Measurements from ENCODE around the gene NCAPD3.

The NCAPD3 gene, protein sequence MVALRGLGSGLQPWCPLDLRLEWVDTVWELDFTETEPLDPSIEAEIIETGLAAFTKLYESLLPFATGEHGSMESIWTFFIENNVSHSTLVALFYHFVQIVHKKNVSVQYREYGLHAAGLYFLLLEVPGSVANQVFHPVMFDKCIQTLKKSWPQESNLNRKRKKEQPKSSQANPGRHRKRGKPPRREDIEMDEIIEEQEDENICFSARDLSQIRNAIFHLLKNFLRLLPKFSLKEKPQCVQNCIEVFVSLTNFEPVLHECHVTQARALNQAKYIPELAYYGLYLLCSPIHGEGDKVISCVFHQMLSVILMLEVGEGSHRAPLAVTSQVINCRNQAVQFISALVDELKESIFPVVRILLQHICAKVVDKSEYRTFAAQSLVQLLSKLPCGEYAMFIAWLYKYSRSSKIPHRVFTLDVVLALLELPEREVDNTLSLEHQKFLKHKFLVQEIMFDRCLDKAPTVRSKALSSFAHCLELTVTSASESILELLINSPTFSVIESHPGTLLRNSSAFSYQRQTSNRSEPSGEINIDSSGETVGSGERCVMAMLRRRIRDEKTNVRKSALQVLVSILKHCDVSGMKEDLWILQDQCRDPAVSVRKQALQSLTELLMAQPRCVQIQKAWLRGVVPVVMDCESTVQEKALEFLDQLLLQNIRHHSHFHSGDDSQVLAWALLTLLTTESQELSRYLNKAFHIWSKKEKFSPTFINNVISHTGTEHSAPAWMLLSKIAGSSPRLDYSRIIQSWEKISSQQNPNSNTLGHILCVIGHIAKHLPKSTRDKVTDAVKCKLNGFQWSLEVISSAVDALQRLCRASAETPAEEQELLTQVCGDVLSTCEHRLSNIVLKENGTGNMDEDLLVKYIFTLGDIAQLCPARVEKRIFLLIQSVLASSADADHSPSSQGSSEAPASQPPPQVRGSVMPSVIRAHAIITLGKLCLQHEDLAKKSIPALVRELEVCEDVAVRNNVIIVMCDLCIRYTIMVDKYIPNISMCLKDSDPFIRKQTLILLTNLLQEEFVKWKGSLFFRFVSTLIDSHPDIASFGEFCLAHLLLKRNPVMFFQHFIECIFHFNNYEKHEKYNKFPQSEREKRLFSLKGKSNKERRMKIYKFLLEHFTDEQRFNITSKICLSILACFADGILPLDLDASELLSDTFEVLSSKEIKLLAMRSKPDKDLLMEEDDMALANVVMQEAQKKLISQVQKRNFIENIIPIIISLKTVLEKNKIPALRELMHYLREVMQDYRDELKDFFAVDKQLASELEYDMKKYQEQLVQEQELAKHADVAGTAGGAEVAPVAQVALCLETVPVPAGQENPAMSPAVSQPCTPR (N-terminal part only)

DNA sequence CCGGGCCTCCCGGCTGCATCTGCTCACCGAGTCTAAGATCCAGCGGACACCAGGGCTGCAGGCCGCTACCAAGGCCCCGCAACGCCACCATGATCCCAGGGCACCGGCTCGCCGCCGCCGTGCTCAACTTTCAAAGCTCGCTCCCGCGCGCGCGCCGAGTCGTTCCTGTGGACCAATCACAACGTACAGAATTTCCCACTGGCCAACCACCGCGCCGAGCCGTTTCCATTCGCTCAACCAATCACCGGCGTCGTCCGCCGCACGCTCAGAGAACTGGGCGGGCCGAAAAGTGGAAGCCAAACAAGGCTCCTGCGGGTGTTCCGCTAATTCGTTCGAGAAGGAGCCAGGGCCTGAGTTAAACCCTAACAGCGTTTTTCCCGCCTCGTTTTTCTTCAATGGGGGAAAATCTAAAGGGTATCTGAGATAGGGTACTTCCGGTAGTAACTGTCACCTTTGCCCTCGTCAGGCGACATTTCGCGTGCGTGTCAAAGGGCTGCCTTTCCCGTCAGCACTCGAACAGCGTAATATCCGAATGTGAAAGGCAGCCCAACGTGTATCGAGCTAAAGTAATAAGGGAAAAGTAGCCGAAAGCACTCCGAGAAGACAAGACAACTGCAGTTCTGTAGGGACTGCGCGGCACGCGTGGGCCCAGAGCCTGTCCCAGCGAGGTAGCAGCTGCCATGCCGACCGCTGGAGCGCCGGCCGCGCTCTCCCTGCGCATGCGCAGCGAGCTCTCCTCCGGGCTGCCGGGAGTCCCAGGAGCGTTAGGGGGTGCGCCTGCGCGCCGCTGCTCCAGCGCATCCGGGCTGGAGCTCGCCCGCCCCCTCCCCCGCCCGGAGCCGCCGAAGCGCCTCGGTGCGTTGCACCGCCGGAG, at the start of gene NCAPD3, which contains the start of gene VPS26B:
Gene NCAPD3, minus strand, starts transcription at position 132 of the 874 bp plus-strand sequence. Its CDS starts 41 bp downstream, at position 91.
Gene VPS26B, plus strand, starts transcription at position 836 of the 874 bp plus-strand sequence. CDS start 452 bp downstream, outside the sequence.
- H3K4me1 ChIP-seq (ENCODE audit: control insufficient read depth, insufficient read depth, low read length), result peaks cover 26% of the 10 kb centered on the region
- peak within 1 kb of the TSS; percentile 97 for H3K4me3 ChIP-seq (ENCODE audit: low read length)
- H3K36me3 ChIP-seq (ENCODE audit: control insufficient read depth, insufficient read depth, low read length, severe bottlenecking), result peaks cover 10% of the 10 kb centered on the region
- H3K9ac ChIP-seq (ENCODE audit: low read length), result peak within 1 kb of the TSS; percentile 94
- H3K9me3 ChIP-seq (ENCODE audit: control insufficient read depth, low read length), result no peaks in the 10 kb centered on the region
- peak; percentile 99 for DNase-seq (ENCODE audit: low read depth)
- no peaks in the 10 kb centered on the region for H3K27me3 ChIP-seq (replicated peaks; ENCODE audit: control insufficient read depth, insufficient read depth, low read length)

DNA sequence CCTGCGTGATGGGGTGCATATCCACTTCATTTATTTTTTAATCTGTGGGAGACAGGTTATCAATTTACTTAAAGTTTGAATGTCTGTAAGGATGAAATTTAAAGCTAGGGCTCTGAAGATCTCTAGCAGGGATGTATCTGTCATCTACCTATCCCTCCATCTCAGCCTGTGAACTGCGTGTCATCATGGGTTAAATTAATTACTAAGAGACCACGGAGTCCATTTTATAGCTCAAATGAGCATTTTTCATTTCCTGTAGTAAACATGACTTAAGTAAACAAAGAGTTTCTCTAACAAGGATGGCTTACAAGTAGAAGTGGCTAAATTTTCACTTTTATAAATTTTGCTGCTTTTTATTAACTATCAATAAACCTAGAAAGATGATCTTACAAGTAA, 49.5 kb upstream of the NCAPD3 start:
- H3K9me3 ChIP-seq (ENCODE audit: control insufficient read depth, low read length), result peaks cover 1% of the 10 kb centered on the region
- no peaks in the 10 kb centered on the region for H3K4me1 ChIP-seq (ENCODE audit: control insufficient read depth, insufficient read depth, low read length)
- H3K27me3 ChIP-seq (replicated peaks; ENCODE audit: control insufficient read depth, insufficient read depth, low read length), result peaks cover 83% of the 10 kb centered on the region
- no peak overlapping the region for H3K9ac ChIP-seq (ENCODE audit: low read length)
- DNase-seq (ENCODE audit: low read depth), result no peak
- H3K4me3 ChIP-seq (ENCODE audit: low read length), result no peak overlapping the region
- H3K36me3 ChIP-seq (ENCODE audit: control insufficient read depth, insufficient read depth, low read length, severe bottlenecking), result no peaks in the 10 kb centered on the region

DNA sequence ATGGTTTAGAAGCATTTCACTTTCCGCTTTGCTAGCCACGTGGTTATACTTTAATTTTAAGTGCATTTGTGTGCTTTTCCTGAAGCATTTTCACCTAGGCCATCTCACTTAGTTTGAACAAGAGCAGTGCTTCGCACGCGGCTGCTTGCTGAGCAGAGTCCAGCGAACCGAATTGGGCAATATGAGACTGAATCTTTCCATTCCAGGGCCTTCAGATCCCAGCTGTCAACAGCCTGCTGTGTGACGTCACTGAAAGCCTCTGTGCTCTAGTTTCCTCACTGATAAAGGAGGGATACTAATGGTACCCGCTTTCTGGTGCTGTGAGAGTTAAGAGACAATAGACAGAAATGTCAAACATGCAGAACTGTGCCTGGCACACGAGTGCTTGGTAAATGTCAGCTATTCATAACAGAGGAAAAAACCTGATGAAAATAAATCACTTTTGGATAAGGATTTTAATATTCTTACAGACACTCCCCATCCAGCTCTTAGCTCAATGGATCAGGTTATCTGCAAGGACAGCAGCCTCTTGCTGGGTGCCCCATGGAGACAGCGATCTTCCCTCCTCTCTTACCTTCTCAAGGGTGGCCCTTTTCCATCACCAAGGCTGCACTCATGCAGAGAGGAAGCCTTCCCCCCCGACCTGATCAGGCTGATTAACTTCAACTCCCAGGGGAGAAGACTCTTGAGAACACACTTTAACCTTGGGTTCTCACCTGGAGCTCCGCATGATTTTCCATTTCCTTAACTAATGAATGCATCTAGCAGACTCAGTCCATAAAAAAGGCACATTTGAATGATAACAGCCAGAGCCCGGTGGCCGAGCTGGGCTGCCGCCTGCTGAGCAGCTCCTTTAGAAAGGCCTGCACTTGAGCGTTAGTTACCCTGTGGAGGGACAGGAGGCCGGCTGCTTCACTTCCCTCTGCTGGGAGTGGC, 48.9 kb upstream of the NCAPD3 start:
- no peak overlapping the region for H3K9ac ChIP-seq (ENCODE audit: low read length)
- H3K4me1 ChIP-seq (ENCODE audit: control insufficient read depth, insufficient read depth, low read length), result no peaks in the 10 kb centered on the region
- peaks cover 80% of the 10 kb centered on the region for H3K27me3 ChIP-seq (replicated peaks; ENCODE audit: control insufficient read depth, insufficient read depth, low read length)
- H3K9me3 ChIP-seq (ENCODE audit: control insufficient read depth, low read length), result no peaks in the 10 kb centered on the region
- H3K36me3 ChIP-seq (ENCODE audit: control insufficient read depth, insufficient read depth, low read length, severe bottlenecking), result no peaks in the 10 kb centered on the region
- H3K4me3 ChIP-seq (ENCODE audit: low read length), result no peak overlapping the region
- DNase-seq (ENCODE audit: low read depth), result peak; percentile 55

DNA sequence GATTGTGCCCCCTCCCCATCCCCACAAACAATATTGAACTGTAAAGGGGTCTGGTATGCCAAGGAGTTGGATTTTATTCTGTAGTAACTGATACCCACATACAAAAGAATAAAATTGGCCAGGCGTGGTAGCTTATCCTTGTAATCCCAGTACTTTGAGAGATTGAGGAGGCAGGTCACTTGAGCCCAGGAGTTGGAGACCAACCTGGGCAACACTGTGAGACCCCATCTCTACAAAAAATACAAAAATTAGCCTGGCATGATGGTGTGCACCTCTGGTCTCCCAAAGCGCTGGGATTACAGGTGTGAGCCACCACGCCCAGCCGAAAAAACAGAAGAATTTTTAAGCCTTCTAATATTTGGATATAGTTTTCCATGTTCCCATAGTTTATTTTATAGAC, 48.2 kb upstream of the NCAPD3 start:
- no peaks in the 10 kb centered on the region for H3K9me3 ChIP-seq (ENCODE audit: control insufficient read depth, low read length)
- no peak overlapping the region for H3K9ac ChIP-seq (ENCODE audit: low read length)
- no peak overlapping the region for H3K4me3 ChIP-seq (ENCODE audit: low read length)
- H3K4me1 ChIP-seq (ENCODE audit: control insufficient read depth, insufficient read depth, low read length), result peaks cover 5% of the 10 kb centered on the region
- H3K36me3 ChIP-seq (ENCODE audit: control insufficient read depth, insufficient read depth, low read length, severe bottlenecking), result no peaks in the 10 kb centered on the region
- no peak for DNase-seq (ENCODE audit: low read depth)
- H3K27me3 ChIP-seq (replicated peaks; ENCODE audit: control insufficient read depth, insufficient read depth, low read length), result peaks cover 74% of the 10 kb centered on the region

DNA sequence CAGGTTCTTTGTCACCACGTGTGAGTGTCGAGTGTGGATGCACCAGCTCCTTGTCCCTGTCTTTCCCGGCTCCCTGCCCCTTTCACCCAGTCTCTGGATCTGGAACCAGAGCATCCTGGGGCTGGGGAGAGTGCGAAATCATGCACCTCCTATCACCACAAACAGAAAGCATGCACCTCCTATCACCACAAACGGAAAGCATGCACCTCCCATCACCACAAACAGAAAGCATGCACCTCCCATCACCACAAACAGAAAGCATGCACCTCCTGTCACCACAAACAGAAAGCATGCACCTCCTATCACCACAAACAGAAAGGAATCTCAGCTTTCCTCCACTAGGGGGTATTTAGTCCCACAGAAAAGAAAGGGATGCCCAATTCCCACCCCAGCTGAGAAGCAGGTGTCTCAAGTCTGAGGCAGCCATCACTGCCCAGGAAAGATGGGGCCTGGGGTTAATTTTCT, 46.5 kb upstream of the NCAPD3 start:
- Histone ChIP-seq H3K27me3 (replicated peaks; ENCODE audit: control insufficient read depth, insufficient read depth, low read length) (peaks cover 62% of the 10 kb centered on the region), H3K9ac (ENCODE audit: low read length) (no peak overlapping the region), H3K36me3 (ENCODE audit: control insufficient read depth, insufficient read depth, low read length, severe bottlenecking) (peaks cover 1% of the 10 kb centered on the region), H3K4me3 (ENCODE audit: low read length) (no peak overlapping the region), H3K4me1 (ENCODE audit: control insufficient read depth, insufficient read depth, low read length) (peaks cover 13% of the 10 kb centered on the region), H3K9me3 (ENCODE audit: control insufficient read depth, low read length) (no peaks in the 10 kb centered on the region)
- no peak for DNase-seq (ENCODE audit: low read depth)

DNA sequence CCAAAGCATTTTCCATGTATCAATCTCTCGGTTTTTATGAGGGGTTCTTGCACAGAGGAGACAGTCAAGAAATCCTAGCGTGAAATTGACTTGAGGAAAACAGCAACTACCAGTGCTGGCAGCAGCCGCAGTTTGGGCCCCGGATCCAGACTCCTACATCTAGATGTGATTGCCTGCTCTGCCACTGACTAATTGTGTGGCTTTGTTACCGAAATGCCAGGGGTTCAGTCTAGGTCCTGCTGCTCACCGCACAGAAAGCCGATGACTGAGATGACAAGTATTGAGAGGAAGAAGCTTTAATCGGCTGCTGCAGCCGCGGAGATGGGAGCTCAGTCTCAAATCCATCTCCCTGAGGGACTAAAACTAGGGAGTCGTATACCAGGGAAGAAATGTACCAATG, 44.2 kb upstream of the NCAPD3 start:
- H3K9me3 ChIP-seq (ENCODE audit: control insufficient read depth, low read length), result no peaks in the 10 kb centered on the region

DNA sequence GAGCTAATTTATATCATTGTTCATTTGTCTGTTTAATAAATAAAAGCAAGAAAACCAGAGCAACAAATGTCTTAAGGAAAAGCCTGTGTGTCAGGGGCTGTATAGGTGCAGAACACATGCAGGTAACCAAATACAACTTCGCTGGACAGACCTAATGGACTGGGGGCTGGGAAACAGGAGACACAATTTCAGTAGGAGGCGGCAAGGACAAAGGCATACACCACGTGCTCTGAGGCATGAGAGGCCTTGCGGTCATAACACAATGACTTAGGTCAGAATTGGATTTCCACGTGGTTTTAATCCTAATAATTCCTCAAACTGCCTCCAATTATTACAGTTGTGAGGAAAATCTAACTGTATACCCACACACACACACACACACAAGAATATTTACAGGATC, 43.7 kb upstream of the NCAPD3 start:
- Histone ChIP-seq H3K27me3 (replicated peaks; ENCODE audit: control insufficient read depth, insufficient read depth, low read length) (peaks cover 34% of the 10 kb centered on the region), H3K9ac (ENCODE audit: low read length) (no peak overlapping the region), H3K4me3 (ENCODE audit: low read length) (no peak overlapping the region), H3K9me3 (ENCODE audit: control insufficient read depth, low read length) (no peaks in the 10 kb centered on the region), H3K4me1 (ENCODE audit: control insufficient read depth, insufficient read depth, low read length) (peaks cover 13% of the 10 kb centered on the region), H3K36me3 (ENCODE audit: control insufficient read depth, insufficient read depth, low read length, severe bottlenecking) (peaks cover 21% of the 10 kb centered on the region)
- DNase-seq (ENCODE audit: low read depth), result no peak

More for the DNA sequence above, 44.2 kb upstream of the NCAPD3 start:
- peaks cover 39% of the 10 kb centered on the region for H3K27me3 ChIP-seq (replicated peaks; ENCODE audit: control insufficient read depth, insufficient read depth, low read length)
- peaks cover 13% of the 10 kb centered on the region for H3K4me1 ChIP-seq (ENCODE audit: control insufficient read depth, insufficient read depth, low read length)
- H3K9ac ChIP-seq (ENCODE audit: low read length), result no peak overlapping the region
- peaks cover 16% of the 10 kb centered on the region for H3K36me3 ChIP-seq (ENCODE audit: control insufficient read depth, insufficient read depth, low read length, severe bottlenecking)
- DNase-seq (ENCODE audit: low read depth), result no peak
- no peak overlapping the region for H3K4me3 ChIP-seq (ENCODE audit: low read length)

DNA sequence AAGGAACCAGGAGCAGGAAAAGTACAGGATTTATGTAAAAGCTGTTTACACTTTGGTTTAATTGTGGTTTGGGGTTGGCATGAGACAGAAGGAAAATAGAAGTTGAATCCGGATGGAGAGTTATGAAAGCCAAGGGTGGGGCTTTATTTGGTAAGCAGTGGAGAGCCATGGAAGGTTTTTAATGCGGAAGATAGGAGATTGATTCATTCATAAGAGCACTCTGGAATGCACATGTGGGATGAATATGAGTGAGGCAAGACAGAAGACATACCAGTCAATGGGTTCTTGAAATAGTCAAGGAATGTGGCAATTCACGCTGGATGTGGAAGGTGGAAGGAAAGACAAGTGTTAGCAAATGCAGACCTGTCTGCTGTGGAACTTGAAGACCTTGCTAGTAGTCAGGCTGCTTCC, 43.1 kb upstream of the NCAPD3 start:
- Histone ChIP-seq H3K9me3 (ENCODE audit: control insufficient read depth, low read length) (no peaks in the 10 kb centered on the region), H3K36me3 (ENCODE audit: control insufficient read depth, insufficient read depth, low read length, severe bottlenecking) (peaks cover 27% of the 10 kb centered on the region), H3K4me1 (ENCODE audit: control insufficient read depth, insufficient read depth, low read length) (peaks cover 13% of the 10 kb centered on the region), H3K27me3 (replicated peaks; ENCODE audit: control insufficient read depth, insufficient read depth, low read length) (peaks cover 28% of the 10 kb centered on the region), H3K9ac (ENCODE audit: low read length) (no peak overlapping the region), H3K4me3 (ENCODE audit: low read length) (peak overlapping the region; percentile 11)
- DNase-seq (ENCODE audit: low read depth), result peak; percentile 82

DNA sequence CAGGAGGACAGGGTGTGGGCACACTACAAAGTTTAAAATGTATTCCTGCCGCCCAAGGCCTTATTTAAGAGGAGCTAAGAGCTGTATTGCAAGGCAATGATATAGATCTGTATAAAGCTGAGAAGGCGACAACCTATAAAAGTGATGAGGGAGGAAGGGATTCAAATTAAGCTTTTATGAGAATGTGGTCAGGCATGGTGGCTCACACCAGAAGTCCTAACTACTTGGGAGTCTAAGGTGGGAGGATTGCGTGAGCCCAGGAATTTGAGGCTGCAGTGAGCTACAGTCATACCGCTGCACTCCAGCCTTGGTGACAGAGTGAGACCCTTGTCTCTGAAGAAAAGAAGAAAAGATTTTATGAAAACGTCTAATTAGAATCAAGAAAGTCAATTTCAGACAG, 42.7 kb upstream of the NCAPD3 start:
- Histone ChIP-seq H3K4me1 (ENCODE audit: control insufficient read depth, insufficient read depth, low read length) (peaks cover 13% of the 10 kb centered on the region), H3K9ac (ENCODE audit: low read length) (no peak overlapping the region), H3K4me3 (ENCODE audit: low read length) (peak overlapping the region; percentile 11), H3K27me3 (replicated peaks; ENCODE audit: control insufficient read depth, insufficient read depth, low read length) (peaks cover 24% of the 10 kb centered on the region), H3K9me3 (ENCODE audit: control insufficient read depth, low read length) (no peaks in the 10 kb centered on the region), H3K36me3 (ENCODE audit: control insufficient read depth, insufficient read depth, low read length, severe bottlenecking) (peaks cover 31% of the 10 kb centered on the region)
- no peak for DNase-seq (ENCODE audit: low read depth)
